GM21423 (cell line): ENCODE data around the gene FAIM.
"Not testable (repeated sequence)": the region's sequence is repeated elsewhere in the genome, so short reads cannot be mapped to it uniquely, and the experiment has no call there.

Experiments used
- ATAC-seq: cut with Tn5 transposase; IDR thresholded peaks from one replicate; pipeline ENCODE4 v1.9.1; 2021; ENCODE audit warnings: mild to moderate bottlenecking, moderate library complexity; ENCODE audit not compliant: unreplicated experiment

FAIM gene

GRCh38 chr3:138675393-138675792 is 66.8 kb downstream of the FAIM start:
- ATAC-seq, result no peak

- ATAC-seq, result no peak
Observed at GRCh38 chr3:138678086-138678485, 69.5 kb downstream of the FAIM start.

- no peak for ATAC-seq
Observed at GRCh38 chr3:138678874-138679392, 70.4 kb downstream of the FAIM start.

- ATAC-seq, result not testable (repeated sequence)
Observed at GRCh38 chr3:138680974-138681373, 72.4 kb downstream of the FAIM start.

DNA sequence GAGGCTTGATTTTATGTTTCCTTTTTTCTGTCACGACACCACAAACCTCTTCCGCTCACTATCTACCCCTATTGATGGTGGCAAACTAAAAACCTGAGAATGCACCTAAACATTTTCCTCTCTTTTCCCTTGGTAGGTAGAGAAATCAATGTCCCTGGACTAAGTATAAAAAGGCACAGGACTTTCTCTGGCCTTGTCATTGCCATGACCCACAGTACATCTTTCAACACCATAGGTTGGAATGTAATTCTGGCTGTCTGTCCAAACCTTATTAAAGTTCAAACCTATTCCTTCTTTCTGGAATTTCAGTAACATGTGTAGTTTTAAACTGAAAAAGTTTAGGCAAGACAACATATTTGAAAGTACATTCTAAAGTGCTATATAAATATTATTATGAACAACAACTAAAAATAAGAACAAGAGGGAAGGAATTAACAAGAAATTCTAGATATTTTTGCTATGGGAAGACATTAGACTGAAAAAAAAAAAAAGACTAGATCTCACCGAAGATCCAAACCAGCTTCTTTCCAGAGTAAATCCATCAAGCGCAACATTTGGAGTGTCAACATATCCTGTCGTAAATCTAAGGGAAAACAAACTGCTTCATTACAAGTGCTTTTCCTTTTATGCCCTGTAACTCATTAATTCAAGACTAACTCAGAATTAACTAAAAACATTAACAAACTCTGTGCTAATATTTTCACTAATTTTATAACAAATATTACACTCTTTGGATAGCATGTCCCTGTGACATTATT is 73.1 kb downstream of the FAIM start:
- no peak for ATAC-seq

DNA sequence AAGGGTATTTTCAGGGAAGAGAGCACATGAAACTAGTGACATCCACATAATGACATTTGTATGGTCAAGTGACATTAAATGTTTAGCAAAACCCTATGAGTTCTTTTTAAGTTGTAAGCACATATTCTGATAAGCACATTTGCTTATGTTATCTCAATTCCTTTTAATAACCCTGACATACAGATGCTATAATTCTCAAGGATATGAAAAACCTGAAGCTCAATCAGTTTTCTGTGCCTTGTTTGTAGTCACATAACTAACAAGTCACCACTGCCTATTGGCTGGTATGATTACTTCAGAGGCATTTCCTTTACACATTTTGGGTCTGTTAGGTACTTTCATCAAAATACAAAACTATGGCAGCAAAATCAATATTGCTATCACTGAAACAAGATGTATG is 74.1 kb downstream of the FAIM start:
- ATAC-seq, result no peak
